ENCODE measurements around the gene ZNF222.
A peak's percentile ranks its signal among the peaks of the same experiment; 100 is the strongest.

Gene ZNF222

GRCh38 chr19:44055870-44056269 lies 30.7 kb downstream of the ZNF222 start:
- DNase-seq: no peak

DNA sequence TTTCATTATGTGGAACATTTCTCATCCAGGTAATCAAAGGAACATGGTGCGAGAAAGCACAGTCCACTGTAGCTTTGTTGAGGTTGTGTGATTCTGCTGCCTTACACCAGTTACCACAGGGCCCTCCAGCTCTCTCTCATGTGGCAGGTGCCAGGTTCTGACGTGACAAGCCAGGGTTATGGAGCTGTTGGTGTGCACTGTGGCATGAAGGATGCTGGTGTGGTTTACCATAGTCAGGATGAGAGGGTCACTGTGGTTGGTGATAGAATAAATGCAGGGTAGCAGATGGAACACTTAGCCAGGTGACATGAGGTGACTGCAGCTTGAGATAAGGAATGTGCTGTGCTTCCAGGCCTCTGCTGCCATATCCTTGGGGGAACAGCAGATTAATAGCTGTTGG lies 34.0 kb downstream of the ZNF222 start:
- DNase-seq: no peak

DNA sequence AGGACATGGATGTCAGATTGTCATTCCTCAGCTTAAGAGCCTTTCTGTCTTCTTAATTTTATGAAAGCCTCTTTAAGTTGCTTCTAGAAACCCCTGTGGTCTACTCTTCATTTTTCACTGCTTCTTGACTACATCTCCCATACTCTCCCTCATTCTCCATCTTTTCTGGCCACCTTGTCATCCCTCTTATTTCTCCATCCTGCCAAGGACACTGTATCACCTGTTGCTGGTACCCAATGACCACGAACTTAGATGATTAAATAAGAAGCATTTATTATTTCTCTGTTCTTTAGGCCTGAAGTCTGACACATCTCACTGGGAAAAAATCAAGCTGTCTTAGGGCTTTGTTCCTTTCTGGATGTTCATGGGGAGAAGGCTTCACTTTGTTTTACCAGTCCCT lies 35.9 kb downstream of the ZNF222 start:
- no peak for DNase-seq

GRCh38 chr19:44066305-44066704 lies 41.1 kb downstream of the ZNF222 start:
- DNase-seq: no peak

GRCh38 chr19:44069415-44069814 lies 44.2 kb downstream of the ZNF222 start:
- no peak for DNase-seq

- peak; percentile 81 for DNase-seq
Measured at GRCh38 chr19:44071824-44072542, 46.8 kb downstream of the ZNF222 start, which contains the start of gene ZNF284. Gene ZNF284 (plus strand): TSS chr19:44072159. CDS start chr19:44076390, 4,231 bp downstream.

DNA sequence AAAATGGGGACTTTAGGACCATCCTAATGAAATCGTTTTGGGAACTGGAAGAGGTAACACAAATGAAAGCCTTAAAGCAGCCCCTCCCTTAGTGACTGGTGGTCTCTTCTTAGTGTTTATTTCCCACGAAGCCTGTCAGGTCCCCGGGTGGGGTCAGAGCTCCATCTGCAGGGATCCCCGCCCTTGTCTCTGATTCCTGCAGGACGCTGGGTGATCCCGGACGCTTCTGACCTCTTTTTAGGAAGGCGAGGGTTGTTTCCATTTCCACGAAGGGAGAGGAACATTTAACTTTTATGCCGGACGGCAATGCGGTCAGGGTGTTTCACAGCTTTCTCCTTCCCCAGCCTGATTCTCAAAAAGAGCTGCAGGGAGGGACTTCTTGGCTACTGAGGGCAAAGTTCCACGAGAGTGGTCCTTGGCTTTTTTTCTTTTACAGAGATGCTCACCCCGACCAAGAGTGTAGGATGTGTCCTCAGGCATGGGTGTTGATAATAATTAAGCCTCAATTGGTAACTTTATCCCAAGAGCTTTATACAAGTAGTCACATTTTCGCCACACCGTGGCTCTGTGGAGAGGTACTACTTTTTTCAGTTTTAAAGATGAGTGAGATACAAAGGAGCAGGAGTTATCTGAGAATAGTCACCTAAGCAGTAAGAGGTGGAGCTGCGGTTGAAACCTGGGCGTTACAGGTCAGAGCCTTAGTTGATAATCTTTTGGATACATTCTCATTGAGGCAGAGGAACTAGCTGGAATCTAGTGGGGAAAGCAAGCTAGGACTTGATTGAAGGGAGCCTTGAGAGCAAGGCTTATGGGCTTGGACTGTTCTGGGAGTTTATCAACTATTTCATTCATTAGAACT lies 47.6 kb downstream of the ZNF222 start:
- no peak for DNase-seq

DNA sequence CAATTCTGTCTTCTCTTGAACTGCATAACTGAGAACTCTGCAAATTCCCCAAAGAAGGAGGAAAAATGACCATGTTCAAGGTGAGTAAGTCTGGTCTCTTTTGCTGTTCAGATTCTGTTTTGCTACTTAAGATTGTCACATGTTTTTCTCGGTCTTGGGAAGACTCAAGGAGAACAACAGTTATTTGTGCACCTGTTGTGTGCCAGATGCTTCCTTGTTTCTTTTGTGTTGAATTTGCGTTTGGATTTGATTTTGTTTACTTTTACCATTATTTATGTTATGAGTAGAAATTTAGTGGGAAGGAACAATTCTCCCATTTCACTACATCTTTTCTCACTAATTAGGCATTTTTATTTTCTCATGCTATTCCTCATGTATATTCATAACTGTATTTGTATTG lies 51.1 kb downstream of the ZNF222 start:
- DNase-seq: no peak
